Left lung (tissue), 10 donors: ENCODE data around the gene TPMT. TPM values are rescaled to one million over a fixed set of nuclear protein-coding genes. Genes with fewer than 3 reads are reported as not detected.
A peak's percentile ranks its signal among the peaks of the same experiment; 100 is the strongest.

Source experiments
- ATAC-seq: fragments of 200-7000 bp; cut with Tn5 transposase; one replicate; pipeline ENCODE4 v1.9.1; 2020; ENCODE audit warnings: moderate library complexity
- DNase-seq, 4 donors: peaks; one replicate each; pipeline ENCODE4 v3.0.0-alpha.2; 2013 to 2020
- H3K27ac ChIP-seq, 2 donors: fragments of 200-600 bp; sonication (generic) in 1 of 2; one replicate each; pipeline versions ENCODE4 v1.5.0 to v1.8.0; 2020 to 2021
- H3K27me3 ChIP-seq, 2 donors: fragments of 200-600 bp; sonication (generic) in 1 of 2; one replicate each; pipeline versions ENCODE4 v1.5.0 to v1.8.0; 2020 to 2021
- H3K36me3 ChIP-seq, 2 donors: fragments of 200-600 bp; sonication (generic) in 1 of 2; one replicate each; pipeline versions ENCODE4 v1.5.0 to v1.8.0; 2020 to 2021
- H3K4me1 ChIP-seq, 2 donors: fragments of 200-600 bp; one replicate each; pipeline ENCODE4 v1.8.0; 2021
- H3K4me3 ChIP-seq, 2 donors: fragments of 200-600 bp; sonication (generic) in 1 of 2; one replicate each; pipeline versions ENCODE4 v1.5.0 to v1.8.0; 2020 to 2021; ENCODE audit warnings: mild to moderate bottlenecking in 1 of 2
- H3K9me3 ChIP-seq, 2 donors: fragments of 200-600 bp; sonication (generic) in 1 of 2; one replicate each; pipeline versions ENCODE4 v1.5.0 to v1.8.0; 2020 to 2021
- intact Hi-C, 2 donors: fragments of 100-400 bp; cut with DNase I; formaldehyde crosslinking; loops; one replicate each; pipeline versions ENCODE4 v1.11.2 to v1.14.2; 2022
- polyA plus RNA-seq, 6 donors: library from polyadenylated mRNA; unstranded; fragments of 120-200 nt; gene quantifications; one replicate each; pipeline ENCODE4 v1.2.1, GENCODE V29; 2013; ENCODE audit not compliant: insufficient read length in 6 of 6
- total RNA-seq, 2 donors: library from RNA; stranded (reverse); fragmentation: NEBNext Ultra II Directional; extraction: Animal tissue kit (Norgen Biotek cat#: 25700); gene quantifications; one replicate each; pipeline ENCODE4 v1.2.1, GENCODE V29; 2021
- TF ChIP-seq, protein P1 (sequence below), 2 donors: fragments of 200-600 bp; sonication (generic) in 1 of 2; IDR thresholded peaks; one replicate each; pipeline versions ENCODE4 v1.5.0 to v1.8.0; 2021; ENCODE audit warnings: antibody characterized with exemption in 2 of 2
- donor health status: DM: no; HTN: yes; CAD: no.
- donor health status: DM: no; HTN: no; CAD: no.

Gene TPMT
- total and polyA plus RNA-seq, 8 donors = 12.1 to 16.3 (median 14.8) TPM

DNA sequence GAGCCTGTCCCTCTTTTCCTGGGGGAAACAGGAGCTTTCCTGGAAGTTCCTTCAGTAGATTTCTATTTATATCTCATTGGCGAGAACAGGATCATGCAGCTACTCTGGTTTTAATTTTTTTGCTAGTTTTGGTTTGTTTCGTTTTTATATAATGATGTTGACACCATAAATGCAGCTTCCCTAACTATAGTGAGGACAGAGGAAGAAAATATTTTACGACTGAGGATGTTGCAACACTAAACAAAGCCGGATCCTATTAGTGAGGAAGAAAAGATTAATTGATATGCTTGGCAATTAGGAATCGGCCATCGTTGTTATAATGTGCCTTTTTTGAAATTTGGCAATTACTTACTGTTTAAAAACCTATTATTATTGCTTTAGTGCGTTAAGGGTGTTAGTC, 17.0 kb upstream of the TPMT start:
- intact Hi-C loops = no loop called here
- Histone ChIP-seq H3K27ac (peak overlapping the region; percentile 5 to 59), H3K36me3 (peaks cover 0 to 60% of the 10 kb centered on the region in 2 donors), H3K27me3 (no peaks in the 10 kb centered on the region), H3K4me1 (peaks cover 0 to 17% of the 10 kb centered on the region in 2 donors), H3K4me3 (no peak overlapping the region), H3K9me3 (peaks cover 0 to 5% of the 10 kb centered on the region in 2 donors)
- TF ChIP-seq, protein P1, sequence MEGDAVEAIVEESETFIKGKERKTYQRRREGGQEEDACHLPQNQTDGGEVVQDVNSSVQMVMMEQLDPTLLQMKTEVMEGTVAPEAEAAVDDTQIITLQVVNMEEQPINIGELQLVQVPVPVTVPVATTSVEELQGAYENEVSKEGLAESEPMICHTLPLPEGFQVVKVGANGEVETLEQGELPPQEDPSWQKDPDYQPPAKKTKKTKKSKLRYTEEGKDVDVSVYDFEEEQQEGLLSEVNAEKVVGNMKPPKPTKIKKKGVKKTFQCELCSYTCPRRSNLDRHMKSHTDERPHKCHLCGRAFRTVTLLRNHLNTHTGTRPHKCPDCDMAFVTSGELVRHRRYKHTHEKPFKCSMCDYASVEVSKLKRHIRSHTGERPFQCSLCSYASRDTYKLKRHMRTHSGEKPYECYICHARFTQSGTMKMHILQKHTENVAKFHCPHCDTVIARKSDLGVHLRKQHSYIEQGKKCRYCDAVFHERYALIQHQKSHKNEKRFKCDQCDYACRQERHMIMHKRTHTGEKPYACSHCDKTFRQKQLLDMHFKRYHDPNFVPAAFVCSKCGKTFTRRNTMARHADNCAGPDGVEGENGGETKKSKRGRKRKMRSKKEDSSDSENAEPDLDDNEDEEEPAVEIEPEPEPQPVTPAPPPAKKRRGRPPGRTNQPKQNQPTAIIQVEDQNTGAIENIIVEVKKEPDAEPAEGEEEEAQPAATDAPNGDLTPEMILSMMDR (IDR thresholded peaks at IDR 0.05) = no peak
- ATAC-seq (peak; percentile 12), DNase-seq (no peak)

DNA sequence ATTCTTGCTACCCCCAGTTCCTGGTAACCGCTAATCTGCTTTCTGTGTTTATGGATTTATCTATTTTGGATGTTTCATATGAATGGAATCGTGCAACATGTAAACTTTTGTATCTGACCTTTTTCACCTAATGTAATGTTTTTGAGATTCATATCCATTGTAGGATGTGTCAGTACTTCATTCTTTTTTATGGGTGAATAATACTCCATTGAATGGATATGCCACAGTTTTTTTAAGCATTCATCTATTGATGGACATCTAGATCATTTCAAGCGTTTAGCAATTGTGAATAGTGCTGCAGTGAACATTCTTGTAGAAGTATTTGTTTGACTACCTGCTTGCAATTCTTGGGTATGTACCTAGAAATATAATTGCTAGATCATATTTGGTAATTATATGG, 13.4 kb upstream of the TPMT start:
- intact Hi-C loops = no loop called here
- H3K27ac ChIP-seq = no peak overlapping the region
- no peak for ATAC-seq

DNA sequence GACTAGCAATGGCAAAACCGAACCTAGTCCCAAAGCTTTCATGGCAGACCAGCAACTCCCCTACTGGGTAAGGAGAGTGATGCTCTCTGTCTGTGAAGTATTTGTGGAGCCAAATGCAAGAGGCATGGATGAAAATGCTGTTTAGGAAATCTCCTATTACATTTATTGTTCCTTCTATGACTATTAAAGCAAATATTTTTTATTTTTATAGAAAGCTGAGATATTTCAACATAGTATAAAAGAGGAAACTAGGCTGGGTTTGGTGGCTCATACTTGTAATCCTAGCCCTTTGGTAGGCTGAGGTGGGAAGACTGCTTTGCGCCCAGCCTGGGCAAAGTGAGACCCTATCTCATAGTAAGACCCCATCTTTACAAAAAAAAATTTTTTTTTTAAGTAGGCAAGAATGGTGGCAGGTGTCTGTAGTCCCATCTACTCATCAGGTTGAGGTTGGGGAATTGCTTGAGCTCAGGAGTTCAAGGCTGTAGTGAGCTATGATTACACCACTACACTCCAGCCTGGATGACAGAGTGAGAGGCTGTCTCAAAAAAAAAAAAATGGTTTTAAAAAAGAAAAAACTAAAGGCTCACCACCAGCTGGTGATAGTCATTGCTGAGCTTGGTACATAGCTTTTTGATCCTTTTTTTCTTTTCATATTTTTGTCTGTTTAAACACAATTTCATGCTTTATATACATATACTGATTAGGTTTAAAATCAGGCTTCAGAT, 11.6 kb upstream of the TPMT start:
- Histone ChIP-seq H3K27me3 (no peaks in the 10 kb centered on the region), H3K4me3 (no peak overlapping the region), H3K4me1 (peaks cover 0 to 18% of the 10 kb centered on the region in 2 donors), H3K9me3 (peaks cover 0 to 5% of the 10 kb centered on the region in 2 donors), H3K36me3 (peaks cover 0 to 86% of the 10 kb centered on the region in 2 donors), H3K27ac (peak overlapping the region in 1 of 2 donors; percentile 40)
- peak; percentile 57 for ATAC-seq
- TF ChIP-seq, protein P1 (IDR thresholded peaks at IDR 0.05) = no peak
- no peak for DNase-seq
- intact Hi-C loops = no loop called here

More for the DNA sequence above, 13.4 kb upstream of the TPMT start:
- Histone ChIP-seq H3K4me1 (peaks cover 0 to 24% of the 10 kb centered on the region in 2 donors), H3K27me3 (no peaks in the 10 kb centered on the region), H3K36me3 (peaks cover 0 to 70% of the 10 kb centered on the region in 2 donors), H3K9me3 (peaks cover 0 to 5% of the 10 kb centered on the region in 2 donors), H3K4me3 (no peak overlapping the region)
- TF ChIP-seq, protein P1 (IDR thresholded peaks at IDR 0.05) = no peak
- no peak for DNase-seq

DNA sequence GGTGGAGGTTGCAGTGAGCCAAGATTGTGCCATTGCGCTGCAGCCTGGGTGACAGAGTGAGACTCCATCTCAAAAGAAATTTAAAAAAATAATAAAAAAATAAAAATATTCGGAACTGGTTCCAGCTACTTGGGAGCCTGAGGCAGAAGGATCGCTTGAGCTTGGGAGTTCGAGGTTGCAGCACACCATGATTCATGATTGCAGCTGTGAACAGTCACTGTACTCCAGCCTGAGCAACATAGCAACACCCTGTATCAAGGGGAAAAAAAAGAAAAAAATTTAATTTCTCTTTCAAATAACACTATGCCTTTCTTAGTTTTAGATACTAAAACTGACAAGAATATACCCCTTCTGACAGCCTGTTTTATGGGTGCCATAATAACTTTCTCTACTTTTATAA, 10.9 kb upstream of the TPMT start:
- Histone ChIP-seq H3K36me3 (peaks cover 0 to 89% of the 10 kb centered on the region in 2 donors), H3K27ac (peak overlapping the region in 1 of 2 donors; percentile 40), H3K4me1 (peaks cover 0 to 17% of the 10 kb centered on the region in 2 donors), H3K27me3 (no peaks in the 10 kb centered on the region), H3K9me3 (peaks cover 0 to 5% of the 10 kb centered on the region in 2 donors), H3K4me3 (no peak overlapping the region)
- ATAC-seq (peak; percentile 47), DNase-seq (no peak)
- intact Hi-C loops = no loop called here
- TF ChIP-seq, protein P1 (IDR thresholded peaks at IDR 0.05) = no peak

DNA sequence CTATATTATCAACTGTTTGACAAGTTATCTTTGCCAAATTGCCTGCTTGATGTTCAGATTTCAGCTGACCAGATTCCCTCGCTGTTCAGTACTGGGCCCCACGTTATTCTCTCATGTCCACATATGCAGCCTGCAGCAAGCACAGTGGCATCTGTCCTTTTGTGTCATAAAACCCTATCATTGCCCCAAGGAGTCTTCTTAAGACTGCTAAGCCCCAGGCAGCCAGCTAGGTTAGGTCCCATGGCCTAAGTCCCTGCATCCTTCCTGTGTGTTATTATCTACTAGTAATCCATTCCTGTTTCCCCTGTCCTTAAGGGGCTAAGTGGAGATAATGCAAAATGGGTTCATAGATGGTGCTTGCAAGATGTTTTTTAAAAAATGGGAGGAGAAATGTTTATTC, 7.5 kb upstream of the TPMT start:
- TF ChIP-seq, protein P1 (IDR thresholded peaks at IDR 0.05) = no peak
- H3K4me3 ChIP-seq = no peak overlapping the region
- H3K9me3 ChIP-seq = no peaks in the 10 kb centered on the region
- DNase-seq (no peak), ATAC-seq (no peak)
- H3K27ac ChIP-seq = no peak overlapping the region
- H3K4me1 ChIP-seq = peaks cover 0 to 12% of the 10 kb centered on the region in 2 donors
- H3K36me3 ChIP-seq = peaks cover 0 to 71% of the 10 kb centered on the region in 2 donors
- intact Hi-C loops = no loop called here
- no peaks in the 10 kb centered on the region for H3K27me3 ChIP-seq
